Ishikawa (cell line): ENCODE results near the gene NPAT.

ENCODE experiments used
- CEBPB ChIP-seq: IDR thresholded peaks from 2 replicates; pipeline ENCODE4 v1.6.1; 2012
- CREB1 ChIP-seq: IDR thresholded peaks from 2 replicates; pipeline ENCODE4 v1.6.1; 2012; ENCODE audit warnings: low read depth
- EGR1 ChIP-seq: IDR thresholded peaks from 2 replicates; pipeline ENCODE4 v1.6.1; 2012
- EP300 ChIP-seq: IDR thresholded peaks from 2 replicates; pipeline ENCODE4 v1.6.1; 2012; ENCODE audit warnings: borderline replicate concordance
- FOXM1 ChIP-seq: IDR thresholded peaks from 2 replicates; pipeline ENCODE4 v1.6.1; 2012; ENCODE audit warnings: low read depth, borderline replicate concordance
- NFIC ChIP-seq: IDR thresholded peaks from 2 replicates; pipeline ENCODE4 v1.6.1; 2012
- RAD21 ChIP-seq: IDR thresholded peaks from 2 replicates; pipeline ENCODE4 v1.6.1; 2012; ENCODE audit warnings: low read depth
- REST ChIP-seq: IDR thresholded peaks from 2 replicates; pipeline ENCODE4 v1.6.1; 2012; ENCODE audit warnings: low read depth, mild to moderate bottlenecking
- TAF1 ChIP-seq: IDR thresholded peaks from 2 replicates; pipeline ENCODE4 v1.6.1; 2012; ENCODE audit warnings: low read depth, mild to moderate bottlenecking
- TCF12 ChIP-seq: IDR thresholded peaks from 2 replicates; pipeline ENCODE4 v1.6.1; 2012; ENCODE audit warnings: low read depth
- TEAD4 ChIP-seq: IDR thresholded peaks from 2 replicates; pipeline ENCODE4 v1.6.1; 2012
- USF1 ChIP-seq: IDR thresholded peaks from 2 replicates; pipeline ENCODE4 v1.6.1; 2012
- YY1 ChIP-seq: IDR thresholded peaks from 2 replicates; pipeline ENCODE4 v1.6.1; 2012; ENCODE audit warnings: low read depth
- ZBTB7A ChIP-seq: IDR thresholded peaks from 2 replicates; pipeline ENCODE4 v1.6.1; 2012; ENCODE audit warnings: low read depth
- TF ChIP-seq, protein P1 (sequence below): IDR thresholded peaks from 2 replicates; pipeline ENCODE4 v1.6.1; 2012

NPAT gene

GRCh38 chr11:108131993-108132392 lies 90.4 kb downstream of the NPAT start:
- TF ChIP-seq REST (no peak), CREB1 (no peak), TAF1 (no peak), TCF12 (no peak), YY1 (no peak), EGR1 (no peak), NFIC (no peak), FOXM1 (no peak), ZBTB7A (no peak), TEAD4 (no peak), USF1 (no peak), RAD21 (no peak), EP300 (no peak), CEBPB (no peak)
- TF ChIP-seq, protein P1, sequence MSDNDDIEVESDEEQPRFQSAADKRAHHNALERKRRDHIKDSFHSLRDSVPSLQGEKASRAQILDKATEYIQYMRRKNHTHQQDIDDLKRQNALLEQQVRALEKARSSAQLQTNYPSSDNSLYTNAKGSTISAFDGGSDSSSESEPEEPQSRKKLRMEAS, result no peak

- TF ChIP-seq YY1 (no peak), TAF1 (no peak)
Measured at GRCh38 chr11:108128772-108129171, 93.7 kb downstream of the NPAT start.

DNA sequence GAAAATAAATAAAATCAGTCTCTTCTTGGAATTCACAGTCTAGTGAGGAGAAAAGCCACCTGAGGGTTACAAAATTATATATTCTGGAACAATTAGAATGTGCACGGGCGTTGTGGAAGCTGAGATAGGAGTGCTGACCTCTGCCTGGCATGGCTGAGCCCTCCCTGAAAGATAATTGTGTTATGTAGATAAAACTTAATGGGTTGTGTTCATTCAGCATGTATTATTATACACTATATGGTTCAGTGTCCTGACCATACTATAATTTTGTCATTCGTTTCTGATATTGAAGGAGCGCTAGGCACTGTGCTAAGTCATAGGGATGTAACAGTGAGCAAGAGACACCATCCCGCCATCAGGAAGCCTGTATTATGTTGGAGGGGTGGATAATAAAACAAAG lies 97.3 kb downstream of the NPAT start:
- no peak for TF ChIP-seq NFIC
- no peak for TF ChIP-seq TEAD4
- TF ChIP-seq RAD21, result no peak
- TF ChIP-seq EGR1, result no peak
- TF ChIP-seq EP300, result no peak
- no peak for TF ChIP-seq CREB1
- TF ChIP-seq TCF12, result no peak
- TF ChIP-seq, protein P1, result no peak
- no peak for TF ChIP-seq REST
- TF ChIP-seq USF1, result no peak
- no peak for TF ChIP-seq FOXM1
- TF ChIP-seq YY1, result no peak
- TF ChIP-seq TAF1, result no peak
- no peak for TF ChIP-seq CEBPB
- TF ChIP-seq ZBTB7A, result no peak

DNA sequence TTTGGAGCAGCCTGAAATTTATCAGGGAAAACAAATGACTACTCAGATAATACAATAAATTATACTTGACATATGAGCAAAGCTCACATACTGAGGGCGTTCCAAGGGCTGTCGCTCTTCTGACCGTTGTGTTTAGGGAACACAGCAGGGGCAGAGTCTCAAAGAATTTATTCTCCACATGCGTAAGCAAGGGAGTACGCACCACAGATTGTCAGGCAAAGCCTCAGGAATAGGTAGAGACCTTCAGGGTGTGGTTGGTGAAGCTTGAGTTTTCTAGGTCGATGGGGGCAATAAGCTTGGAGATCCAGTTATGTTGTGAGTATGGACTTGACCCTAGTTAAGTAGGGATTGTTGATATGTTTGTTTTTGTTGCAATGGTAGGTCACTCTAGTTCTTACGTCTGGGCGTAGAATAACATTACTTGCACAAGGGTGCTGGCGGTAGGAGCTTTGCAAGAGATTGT lies 100.2 kb downstream of the NPAT start:
- TF ChIP-seq FOXM1 (no peak), EP300 (no peak), TAF1 (no peak), CEBPB (no peak), ZBTB7A (no peak), REST (no peak), TCF12 (no peak), RAD21 (no peak), CREB1 (no peak), YY1 (no peak), NFIC (no peak), EGR1 (no peak), TEAD4 (no peak), USF1 (no peak)
- TF ChIP-seq, protein P1, result no peak
